Suprapubic skin (tissue), 4 donors: ENCODE results near the gene BTBD18. TPM values are rescaled to one million over a fixed set of nuclear protein-coding genes. Genes with fewer than 3 reads are reported as not detected.

Experiments used
- DNase-seq, 2 donors: peaks; one replicate each; pipeline ENCODE4 v3.0.0-alpha.2; 2019; ENCODE audit warnings: low spot score in 2 of 2
- H3K27ac ChIP-seq: fragments of 200-600 bp; sonication (generic); one replicate; pipeline ENCODE4 v1.5.1; 2019
- H3K27me3 ChIP-seq: fragments of 200-600 bp; sonication (generic); one replicate; pipeline ENCODE4 v1.5.1; 2019
- H3K36me3 ChIP-seq: fragments of 200-600 bp; sonication (generic); one replicate; pipeline ENCODE4 v1.5.1; 2019
- H3K4me1 ChIP-seq: fragments of 200-600 bp; sonication (generic); one replicate; pipeline ENCODE4 v1.5.1; 2019
- H3K4me3 ChIP-seq: fragments of 200-600 bp; sonication (generic); one replicate; pipeline ENCODE4 v1.5.1; 2019; ENCODE audit warnings: mild to moderate bottlenecking
- H3K9me3 ChIP-seq: fragments of 200-600 bp; sonication (generic); one replicate; pipeline ENCODE4 v1.5.1; 2019
- EP300 ChIP-seq: sonication (generic); formaldehyde crosslinking; IDR thresholded peaks from one replicate; pipeline ENCODE4 v1.6.1; 2017; ENCODE audit warnings: antibody characterized with exemption
- POLR2A ChIP-seq, 2 donors: fragments of 450-650 bp; IDR thresholded peaks; one replicate each; pipeline ENCODE4 v1.6.1; 2017; ENCODE audit warnings: antibody characterized with exemption in 2 of 2, mild to moderate bottlenecking in 2 of 2, moderate library complexity in 2 of 2
- POLR2AphosphoS5 ChIP-seq, 3 donors: sonication (generic); formaldehyde crosslinking; IDR thresholded peaks; one replicate each; pipeline ENCODE4 v1.6.1; 2017; ENCODE audit warnings: antibody characterized with exemption in 3 of 3
- WGBS: methylation state at CpG from one replicate; pipeline ENCODE4 v1.1.5; 2018; 5-methylcytosine and 5-hydroxymethylcytosine counted together
- total RNA-seq, 4 donors: library from RNA; depleted of rRNA; stranded (reverse); fragments of >200 nt; gene quantifications; one replicate each; pipeline ENCODE4 v1.1.0, GENCODE V29; 2016
- TF ChIP-seq, protein P1 (sequence below), 2 donors: fragments of 200-600 bp in 1 of 2; fragments of 450-650 bp in 1 of 2; sonication (generic) in 1 of 2; IDR thresholded peaks; one replicate each; pipeline ENCODE4 v1.5.1; 2016 to 2019; ENCODE audit warnings: antibody characterized with exemption in 2 of 2, mild to moderate bottlenecking in 1 of 2, moderate library complexity in 1 of 2

Gene BTBD18, protein sequence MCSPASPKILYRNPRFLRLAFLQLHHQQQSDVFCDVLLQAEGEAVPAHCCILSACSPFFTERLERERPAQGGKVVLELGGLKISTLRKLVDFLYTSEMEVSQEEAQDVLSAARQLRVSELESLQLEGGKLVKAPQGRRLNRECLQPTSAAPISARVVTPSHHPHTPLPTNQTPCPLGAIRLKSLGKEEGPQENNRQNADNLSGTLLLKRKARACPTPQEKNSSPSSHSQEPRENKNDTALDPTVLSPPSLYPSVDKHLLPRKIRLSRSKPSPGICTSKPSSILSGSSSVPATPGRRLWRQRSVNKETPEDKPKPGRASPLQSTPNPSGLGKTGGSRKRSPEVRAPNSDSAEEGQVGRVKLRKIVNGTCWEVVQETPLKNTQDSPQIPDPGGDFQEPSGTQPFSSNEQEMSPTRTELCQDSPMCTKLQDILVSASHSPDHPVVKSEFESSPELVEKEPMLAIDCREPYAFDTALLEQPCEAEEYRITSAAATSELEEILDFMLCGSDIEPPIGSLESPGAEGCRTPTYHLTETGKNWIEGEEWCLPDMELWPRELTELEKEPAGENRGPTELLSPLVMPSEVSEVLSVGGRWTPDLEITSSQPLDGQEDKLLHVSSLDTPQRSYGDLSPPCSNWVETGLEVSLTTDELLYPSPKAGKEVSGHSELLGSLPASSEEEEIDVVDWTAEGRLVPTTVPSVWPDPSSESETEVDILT
- total RNA-seq: not detected

DNA sequence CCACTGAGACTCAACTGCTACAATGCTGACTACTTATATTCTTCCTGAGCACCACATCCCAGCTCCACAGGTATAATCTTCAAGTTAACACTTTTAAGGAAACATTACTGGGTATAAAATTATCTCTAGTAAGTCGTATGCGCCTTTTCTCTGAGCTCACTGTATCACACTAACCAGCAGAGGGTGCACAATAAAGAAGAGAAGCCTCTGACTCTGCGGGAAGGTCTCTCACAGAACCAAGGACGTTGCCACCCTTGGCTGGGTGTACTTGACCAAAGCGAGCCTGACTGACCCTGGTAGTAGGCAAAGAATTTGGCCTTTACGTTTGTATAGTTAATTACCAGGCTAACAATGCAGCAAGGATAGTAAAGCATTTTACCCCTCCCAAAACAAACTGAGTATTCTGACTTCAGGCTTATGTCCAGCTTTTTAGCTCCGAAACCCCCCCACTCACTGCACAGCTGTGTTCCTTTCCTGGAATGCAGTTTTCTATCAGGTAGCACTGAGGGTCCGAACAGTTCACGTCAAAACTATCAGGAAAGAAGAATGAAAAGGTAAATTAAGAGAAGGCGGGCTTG lies at the start of gene BTBD18:
Gene BTBD18, minus strand, starts transcription at position 144 of the 578 bp plus-strand sequence. CDS start 631 bp downstream, outside the sequence.
- Histone ChIP-seq H3K4me3 (no peak within 1 kb of the TSS), H3K36me3 (peaks cover 3% of the 10 kb centered on the region), H3K9me3 (no peaks in the 10 kb centered on the region), H3K4me1 (peaks cover 8% of the 10 kb centered on the region), H3K27ac (no peak within 1 kb of the TSS), H3K27me3 (no peaks in the 10 kb centered on the region)
- TF ChIP-seq EP300 (no peak), POLR2AphosphoS5 (IDR thresholded peaks at IDR 0.05) (no peak)
- TF ChIP-seq, protein P1, sequence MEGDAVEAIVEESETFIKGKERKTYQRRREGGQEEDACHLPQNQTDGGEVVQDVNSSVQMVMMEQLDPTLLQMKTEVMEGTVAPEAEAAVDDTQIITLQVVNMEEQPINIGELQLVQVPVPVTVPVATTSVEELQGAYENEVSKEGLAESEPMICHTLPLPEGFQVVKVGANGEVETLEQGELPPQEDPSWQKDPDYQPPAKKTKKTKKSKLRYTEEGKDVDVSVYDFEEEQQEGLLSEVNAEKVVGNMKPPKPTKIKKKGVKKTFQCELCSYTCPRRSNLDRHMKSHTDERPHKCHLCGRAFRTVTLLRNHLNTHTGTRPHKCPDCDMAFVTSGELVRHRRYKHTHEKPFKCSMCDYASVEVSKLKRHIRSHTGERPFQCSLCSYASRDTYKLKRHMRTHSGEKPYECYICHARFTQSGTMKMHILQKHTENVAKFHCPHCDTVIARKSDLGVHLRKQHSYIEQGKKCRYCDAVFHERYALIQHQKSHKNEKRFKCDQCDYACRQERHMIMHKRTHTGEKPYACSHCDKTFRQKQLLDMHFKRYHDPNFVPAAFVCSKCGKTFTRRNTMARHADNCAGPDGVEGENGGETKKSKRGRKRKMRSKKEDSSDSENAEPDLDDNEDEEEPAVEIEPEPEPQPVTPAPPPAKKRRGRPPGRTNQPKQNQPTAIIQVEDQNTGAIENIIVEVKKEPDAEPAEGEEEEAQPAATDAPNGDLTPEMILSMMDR (IDR thresholded peaks at IDR 0.05): peak; percentile 16 to 31
- 55% methylated on average over 10 of the region's 10 CpGs for WGBS
- no peak for DNase-seq

DNA sequence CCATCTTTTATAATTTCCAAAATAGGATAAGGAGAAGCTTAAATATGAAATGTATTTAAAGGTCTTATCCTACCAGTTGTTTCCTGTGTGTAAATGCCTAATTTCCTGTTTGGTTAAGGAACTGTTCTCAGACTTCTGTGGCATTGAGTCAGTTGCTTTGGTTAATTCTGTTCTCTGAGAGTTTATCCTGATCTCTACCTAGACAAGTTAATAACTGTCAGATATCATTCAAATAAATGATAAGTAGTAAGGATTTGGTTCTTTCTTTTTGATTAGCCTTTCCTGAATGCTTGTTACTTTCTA lies 49.5 kb upstream of the BTBD18 start:
- no peak for DNase-seq
- no peak for TF ChIP-seq EP300
- TF ChIP-seq POLR2AphosphoS5 (IDR thresholded peaks at IDR 0.05): no peak
- TF ChIP-seq, protein P1 (IDR thresholded peaks at IDR 0.05): no peak
- TF ChIP-seq POLR2A (IDR thresholded peaks at IDR 0.05): no peak
- Histone ChIP-seq H3K4me1 (peaks cover 39% of the 10 kb centered on the region), H3K9me3 (no peaks in the 10 kb centered on the region), H3K36me3 (peaks cover 67% of the 10 kb centered on the region), H3K27ac (no peak overlapping the region), H3K27me3 (no peaks in the 10 kb centered on the region), H3K4me3 (no peak overlapping the region)

DNA sequence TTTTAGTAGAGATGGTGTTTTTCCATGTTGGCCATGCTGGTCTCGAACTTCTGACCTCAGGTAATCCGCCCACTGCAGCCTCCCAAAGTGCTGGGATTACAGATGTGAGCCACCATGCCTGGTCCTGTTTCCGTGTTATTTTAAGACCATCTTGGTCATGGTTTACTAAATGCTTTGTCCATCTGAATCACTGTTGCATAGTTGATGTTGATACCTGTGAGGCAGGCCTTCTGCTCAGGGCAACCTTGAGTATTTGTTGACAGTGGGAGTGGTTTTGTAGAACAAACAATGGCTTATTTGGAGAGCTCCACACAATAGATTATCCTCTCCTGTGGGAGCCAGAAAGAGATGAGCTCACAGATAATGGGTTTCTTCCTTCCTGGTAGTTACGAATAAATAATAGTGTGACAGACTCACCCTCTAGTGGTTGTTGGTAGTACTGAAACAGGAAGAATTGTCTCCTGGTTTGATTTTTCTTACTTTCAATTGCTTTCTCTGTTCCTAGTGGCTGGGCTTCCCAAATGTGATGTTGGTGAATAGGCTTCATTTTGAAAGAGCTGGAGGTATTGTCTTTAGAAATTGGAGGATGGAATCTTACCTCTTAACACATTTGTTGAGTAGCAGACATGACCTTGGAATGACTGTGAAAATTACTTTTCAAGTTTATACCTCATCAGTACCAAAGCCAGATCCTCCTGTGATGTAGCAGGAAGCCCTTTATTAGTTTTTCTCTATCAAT lies 49.0 kb upstream of the BTBD18 start:
- Histone ChIP-seq H3K4me1 (peaks cover 36% of the 10 kb centered on the region), H3K9me3 (no peaks in the 10 kb centered on the region), H3K4me3 (no peak overlapping the region), H3K27me3 (no peaks in the 10 kb centered on the region), H3K27ac (peak overlapping the region; percentile 72), H3K36me3 (peaks cover 67% of the 10 kb centered on the region)
- no peak for DNase-seq
- TF ChIP-seq, protein P1 (IDR thresholded peaks at IDR 0.05): peak; percentile 78 to 96
- TF ChIP-seq POLR2AphosphoS5 (IDR thresholded peaks at IDR 0.05) (peak in 1 of 3 donors; percentile 56), EP300 (no peak), POLR2A (IDR thresholded peaks at IDR 0.05) (no peak)
- 42% methylated on average over 4 of the region's 4 CpGs for WGBS

DNA sequence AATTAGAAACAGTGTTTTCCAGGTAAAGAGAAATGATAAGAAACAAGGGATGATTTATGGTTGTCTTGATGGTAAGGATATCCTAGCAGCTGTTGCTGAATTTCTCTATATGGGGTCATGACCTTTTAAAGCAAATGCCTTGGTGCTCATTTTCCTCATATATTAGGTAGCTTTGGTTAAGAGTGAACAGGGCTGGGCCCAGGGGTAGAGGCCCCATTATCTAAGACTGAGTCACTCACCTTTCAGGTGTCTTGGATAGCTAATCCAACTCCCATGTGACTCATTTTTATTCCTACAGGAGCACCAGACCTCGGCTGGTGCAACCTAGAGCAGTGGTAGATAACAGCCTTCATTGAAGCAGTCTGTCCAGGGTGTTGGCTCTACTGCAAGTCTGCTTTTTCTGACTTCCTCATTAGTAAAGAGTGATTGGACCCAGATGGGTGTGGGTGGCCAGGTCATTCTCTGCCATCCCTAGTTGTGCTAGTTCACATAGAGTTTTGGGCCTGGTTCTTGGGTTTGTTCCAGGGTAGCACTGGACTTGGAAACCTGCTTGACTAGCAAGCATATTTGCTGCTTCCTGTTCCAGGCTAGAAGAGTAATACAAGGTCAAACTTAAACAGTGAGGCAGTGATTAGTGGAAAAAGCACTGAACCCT lies 47.4 kb upstream of the BTBD18 start:
- WGBS: 29% methylated on average over 1 of the region's 1 CpG
- peak; percentile 76 to 83 for DNase-seq
- H3K4me1 ChIP-seq: peaks cover 36% of the 10 kb centered on the region
- peaks cover 56% of the 10 kb centered on the region for H3K36me3 ChIP-seq
- no peaks in the 10 kb centered on the region for H3K27me3 ChIP-seq
- H3K4me3 ChIP-seq: no peak overlapping the region
- H3K9me3 ChIP-seq: no peaks in the 10 kb centered on the region
- H3K27ac ChIP-seq: peak overlapping the region; percentile 72
- TF ChIP-seq POLR2A (IDR thresholded peaks at IDR 0.05) (no peak), EP300 (no peak), POLR2AphosphoS5 (IDR thresholded peaks at IDR 0.05) (peak in 1 of 3 donors; percentile 73)
- TF ChIP-seq, protein P1 (IDR thresholded peaks at IDR 0.05): no peak
